Measurements from ENCODE around the gene ADGRB2.

GRCh38 chr1:31773861-31774260 lies 9.7 kb upstream of the ADGRB2 start:
- TF ChIP-seq CTCF (IDR thresholded peaks at IDR 0.05; ENCODE audit: low read length) (no peak), EZH2 (optimal IDR thresholded peaks at IDR 0.05; ENCODE audit: low read depth, low read length) (no peak), EZH2phosphoT487 (IDR thresholded peaks at IDR 0.05; ENCODE audit: low read length) (no peak)

Measured in MM.1S (cell line).